Effector CD8-positive, alpha-beta T cell (primary cell): Measurements from ENCODE around the gene RBPMS2.
"Not testable (repeated sequence)": the region's sequence is repeated elsewhere in the genome, so short reads cannot be mapped to it uniquely, and the experiment has no call there.

Experiments
- DNase-seq: peaks from one replicate; lab custom pipeline; 2025; lab: John Stamatoyannopoulos, UW

Gene RBPMS2

DNA sequence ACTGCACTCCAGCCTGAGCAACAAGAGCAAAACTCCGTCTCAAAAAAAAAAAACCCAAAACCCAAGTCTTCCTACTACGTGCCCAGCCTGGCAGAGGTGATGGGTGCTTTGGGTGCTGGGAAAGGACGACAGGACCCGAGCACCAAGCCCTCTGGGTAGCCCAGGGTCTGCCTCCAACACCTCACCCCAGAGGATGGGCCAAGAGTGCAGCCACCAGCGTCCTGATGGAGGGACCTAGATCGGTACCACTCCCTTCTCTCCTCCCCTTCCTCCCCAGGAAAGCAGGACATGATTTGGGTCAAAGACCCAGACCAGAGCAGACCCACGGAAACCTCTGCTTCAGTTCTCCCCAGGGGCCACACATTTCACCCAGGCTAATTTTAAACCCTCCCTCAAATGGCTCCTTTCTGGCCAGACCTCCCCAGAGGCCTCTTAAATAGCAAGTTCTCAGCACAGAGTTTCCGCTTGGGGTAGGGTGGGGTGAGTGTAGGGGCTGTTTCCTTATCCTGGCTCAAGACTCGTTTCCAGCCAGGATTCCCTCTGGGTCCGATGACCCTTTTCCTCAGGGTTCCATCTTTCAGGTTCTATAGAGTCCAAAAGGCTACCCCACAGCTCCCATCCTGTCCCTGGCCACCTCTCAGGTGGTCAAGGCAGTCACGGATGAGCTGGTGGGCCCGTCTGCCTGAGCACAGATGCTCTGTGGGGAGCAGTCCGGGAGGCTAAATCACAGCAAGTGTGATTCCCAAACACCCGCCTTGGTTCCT lies 20.5 kb downstream of the RBPMS2 start:
- DNase-seq: no peak

DNA sequence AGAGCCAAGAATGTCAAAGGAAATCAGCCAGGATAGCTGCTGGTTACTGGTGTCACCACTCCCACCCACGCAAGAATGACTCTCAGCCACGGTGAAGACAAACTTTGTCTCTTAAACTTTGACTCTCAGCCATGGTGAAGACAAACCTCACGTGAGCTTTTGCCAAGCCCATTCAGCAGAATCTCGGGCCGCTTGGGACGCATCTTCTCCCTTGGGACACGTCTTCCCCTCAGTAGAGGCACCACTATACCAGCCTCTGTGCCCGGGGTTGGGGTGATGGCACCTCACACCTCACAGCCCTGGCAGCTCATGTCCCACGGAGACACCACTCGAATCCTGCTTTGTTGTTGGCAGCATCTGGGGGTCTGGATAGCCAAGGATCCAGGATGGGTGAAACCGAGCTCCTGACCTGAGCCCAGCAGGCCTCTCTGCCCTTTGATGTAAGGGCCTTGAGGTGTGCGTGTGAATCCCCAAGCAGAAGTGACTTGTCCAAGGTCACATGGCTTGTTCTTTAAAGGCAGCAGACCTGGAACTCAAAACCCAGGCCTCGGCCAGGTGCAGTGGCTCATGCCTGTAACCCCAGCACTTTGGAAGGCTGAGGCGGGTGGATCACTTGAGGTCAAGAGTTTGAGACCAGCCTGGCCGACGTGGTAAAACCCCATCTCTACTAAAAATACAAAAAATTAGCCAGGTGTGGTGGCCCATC lies 21.8 kb downstream of the RBPMS2 start:
- no peak for DNase-seq

DNA sequence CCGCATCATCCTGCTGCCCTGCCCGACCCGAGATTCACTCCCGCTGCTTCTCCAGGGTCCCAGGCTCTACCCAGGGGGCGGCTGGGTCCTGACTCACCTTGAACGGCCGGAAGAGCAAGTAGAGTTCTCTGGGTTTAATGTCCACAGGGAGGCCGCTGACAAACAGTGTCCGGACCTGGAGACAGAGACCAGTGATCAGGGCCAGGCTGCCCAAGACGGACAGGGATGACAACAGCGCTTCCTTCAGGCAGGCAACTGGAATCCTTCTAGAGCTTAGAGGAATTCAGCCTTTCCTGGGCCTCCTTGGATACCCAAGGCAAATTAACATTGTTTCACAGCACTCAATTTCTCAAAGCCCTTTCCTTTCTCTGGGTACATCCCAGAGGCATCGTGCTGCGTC lies 23.9 kb downstream of the RBPMS2 start:
- no peak for DNase-seq

DNA sequence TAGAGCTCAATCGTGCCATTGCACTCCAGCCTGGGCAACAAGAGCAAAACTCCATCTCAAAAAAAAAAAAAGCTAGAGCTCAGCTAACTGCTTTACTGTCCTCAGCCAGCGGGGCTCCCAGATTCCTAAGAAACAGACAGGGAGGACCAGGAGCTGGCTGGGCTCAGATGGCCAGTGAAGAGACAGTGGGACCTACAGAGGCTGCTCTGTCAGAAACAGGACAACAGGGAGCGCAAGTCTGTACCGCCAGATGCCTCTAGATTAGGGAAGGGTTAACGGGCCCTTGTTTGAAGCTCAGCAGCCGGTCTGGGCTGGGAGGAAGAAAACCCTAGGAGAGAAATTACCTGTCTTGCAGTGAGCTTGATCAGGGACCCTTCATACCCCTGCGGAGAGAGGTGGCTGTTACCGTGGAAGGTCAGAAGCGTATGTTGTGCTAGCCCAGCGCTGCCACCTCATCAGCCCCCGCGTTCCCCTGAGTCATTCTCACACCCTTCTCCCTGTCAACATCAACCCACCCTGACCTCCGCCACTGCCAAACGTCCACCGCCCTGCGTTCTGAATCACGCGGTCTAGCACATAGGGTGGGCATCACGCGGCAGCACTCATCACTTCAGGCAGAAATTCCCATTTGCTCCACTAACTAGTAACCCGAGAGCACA lies 25.3 kb downstream of the RBPMS2 start:
- no peak for DNase-seq

DNA sequence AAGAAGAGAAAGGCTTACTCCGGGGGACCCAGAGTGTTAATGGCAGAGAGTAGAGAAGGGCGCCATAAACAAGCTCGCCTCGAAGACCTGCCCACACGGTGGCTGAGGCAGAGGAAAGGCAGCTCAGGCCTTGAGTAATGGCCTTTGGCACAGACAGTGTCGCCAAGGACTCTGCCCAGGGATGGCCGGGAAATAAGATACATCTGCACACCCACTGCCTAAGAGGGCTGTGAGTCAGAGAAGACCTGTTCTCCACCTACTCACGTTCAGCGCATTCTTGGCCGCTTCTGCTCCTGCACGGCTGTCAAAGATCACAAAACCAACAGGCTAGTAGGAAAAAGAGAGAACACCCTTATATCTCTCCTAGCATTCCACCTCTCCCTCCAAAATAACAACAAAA lies 26.2 kb downstream of the RBPMS2 start:
- no peak for DNase-seq

DNA sequence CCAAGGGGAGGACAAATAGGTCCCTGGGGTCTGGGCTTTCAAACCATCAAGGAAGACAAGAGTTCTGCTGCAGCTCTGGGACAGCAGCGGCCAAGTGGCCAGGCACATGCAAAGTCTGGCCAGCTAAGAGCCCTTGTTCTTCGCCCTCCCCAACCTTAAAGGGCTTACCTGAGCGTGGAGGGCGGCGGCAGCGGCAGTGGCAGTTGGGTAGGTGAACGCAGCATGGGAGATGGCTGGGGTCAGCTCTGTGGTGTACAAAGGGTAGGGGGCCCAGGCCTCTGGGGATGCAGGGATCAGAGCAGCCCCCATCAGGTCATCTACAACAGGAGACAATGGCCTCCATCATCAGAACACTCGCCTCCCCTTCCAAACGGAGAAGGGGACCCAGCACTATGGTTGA lies 27.1 kb downstream of the RBPMS2 start:
- no peak for DNase-seq

DNA sequence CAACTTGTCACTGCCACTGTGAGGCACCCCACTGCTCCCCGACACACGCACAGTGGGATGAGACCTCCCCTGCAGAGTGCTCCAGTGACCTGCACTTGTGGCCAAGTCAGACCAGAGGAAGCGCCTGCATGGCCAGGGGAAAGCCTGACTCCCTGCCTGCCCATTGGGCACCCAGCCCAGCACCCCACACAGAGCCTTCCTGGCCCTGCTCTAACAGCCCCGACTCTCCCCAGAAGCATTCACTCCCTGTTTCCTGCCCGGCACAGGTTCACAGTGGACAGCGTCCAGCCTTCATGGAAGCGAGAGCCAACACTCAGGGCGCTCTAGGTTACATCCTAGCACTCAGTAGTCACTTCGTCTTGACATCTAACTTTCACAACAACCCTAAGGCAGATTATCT lies 27.8 kb downstream of the RBPMS2 start:
- DNase-seq: no peak

DNA sequence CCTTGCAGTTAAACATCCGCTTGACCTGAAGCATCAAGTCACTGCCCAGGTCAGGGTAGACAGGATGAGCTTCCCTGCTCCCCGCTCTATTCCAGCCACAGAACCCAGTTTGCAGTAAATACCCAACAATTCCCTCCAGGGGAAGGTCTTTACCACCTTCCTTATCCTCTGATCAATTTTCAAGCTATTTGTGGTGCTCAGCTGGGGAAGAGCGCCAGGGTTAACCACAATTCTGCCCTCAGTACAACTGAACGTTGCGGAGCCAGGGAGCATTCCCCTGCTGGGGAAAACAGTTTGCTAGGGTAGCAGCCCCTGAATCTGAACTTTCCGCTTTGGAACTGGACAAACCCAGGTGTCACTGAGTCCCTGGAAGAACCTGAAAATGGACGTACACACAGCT lies 28.5 kb downstream of the RBPMS2 start:
- no peak for DNase-seq

DNA sequence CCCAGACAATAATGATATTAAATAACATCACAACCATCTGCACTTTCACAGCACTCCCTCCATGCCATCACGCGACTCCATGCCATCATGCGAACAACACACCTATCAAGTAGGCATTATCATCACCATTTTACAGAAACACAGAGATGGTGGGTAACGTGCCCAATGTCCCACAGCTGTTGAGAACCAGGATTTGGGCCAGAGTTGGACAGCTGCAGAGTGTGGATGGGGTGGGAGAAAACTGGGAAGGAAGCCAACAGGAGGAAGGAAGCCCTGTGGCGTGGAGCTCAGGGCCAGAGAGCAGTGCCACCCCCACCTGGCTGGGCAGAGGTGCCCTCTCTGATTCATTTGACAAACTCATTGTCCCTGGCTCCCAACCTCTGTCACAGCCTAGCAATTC lies 29.0 kb downstream of the RBPMS2 start:
- no peak for DNase-seq

DNA sequence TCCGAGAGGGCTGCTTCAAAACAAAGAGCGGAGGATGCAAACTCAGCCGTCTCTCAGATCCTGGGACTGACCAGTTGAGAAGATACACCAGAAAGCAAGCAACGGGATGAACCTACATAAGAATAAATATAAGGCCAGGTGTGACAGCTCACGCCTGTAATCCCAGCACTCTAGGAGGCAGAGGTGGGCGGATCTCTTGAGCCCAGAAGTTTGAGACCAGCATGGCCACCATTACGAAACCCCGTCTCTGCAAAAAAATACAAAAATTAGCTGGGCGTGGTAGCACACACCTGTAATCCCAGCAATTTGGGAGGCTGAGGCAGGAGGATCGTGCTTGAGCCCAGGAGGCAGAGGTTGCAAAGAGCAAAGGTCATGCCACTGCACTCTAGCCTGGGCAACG lies 31.7 kb downstream of the RBPMS2 start:
- no peak for DNase-seq

DNA sequence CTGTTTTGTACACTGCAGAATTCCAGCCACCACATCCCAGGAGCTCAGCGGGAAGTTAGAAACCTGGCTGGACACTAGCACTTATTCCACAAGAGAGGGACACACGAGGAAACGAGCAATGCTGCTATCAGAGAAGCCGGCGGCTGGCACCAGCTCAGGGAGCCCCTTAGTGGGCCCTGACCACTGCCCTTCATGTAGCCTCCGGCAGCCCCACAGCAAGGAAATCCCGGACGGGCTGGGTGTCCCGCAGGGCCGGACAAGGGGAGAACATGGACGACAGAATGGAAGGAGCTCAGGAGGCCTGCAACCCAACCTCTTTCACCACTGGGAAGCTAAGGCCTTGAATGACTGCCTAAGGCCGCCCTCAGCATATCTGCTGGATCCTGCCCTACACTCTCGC lies 32.5 kb downstream of the RBPMS2 start:
- no peak for DNase-seq

DNA sequence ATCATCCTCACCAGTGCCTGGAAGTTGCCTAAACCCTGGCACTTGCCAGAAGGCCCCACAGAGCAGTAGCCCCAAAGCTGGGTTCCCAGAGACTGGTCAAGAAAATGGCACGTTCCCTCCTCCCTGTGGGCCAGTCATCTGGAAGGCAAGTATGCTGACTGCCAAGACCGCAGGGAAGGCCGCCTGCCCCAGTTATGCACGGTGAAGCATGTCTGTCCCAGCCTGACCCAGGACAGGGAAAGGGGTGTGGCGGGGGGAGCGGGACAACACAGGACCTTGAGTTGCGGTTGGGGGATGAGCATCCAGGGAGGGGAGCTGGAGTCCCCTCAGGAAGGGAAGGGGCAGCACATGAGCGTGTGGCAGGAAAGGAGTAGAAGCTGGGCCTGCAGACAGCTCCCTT lies 33.0 kb downstream of the RBPMS2 start:
- DNase-seq: no peak

DNA sequence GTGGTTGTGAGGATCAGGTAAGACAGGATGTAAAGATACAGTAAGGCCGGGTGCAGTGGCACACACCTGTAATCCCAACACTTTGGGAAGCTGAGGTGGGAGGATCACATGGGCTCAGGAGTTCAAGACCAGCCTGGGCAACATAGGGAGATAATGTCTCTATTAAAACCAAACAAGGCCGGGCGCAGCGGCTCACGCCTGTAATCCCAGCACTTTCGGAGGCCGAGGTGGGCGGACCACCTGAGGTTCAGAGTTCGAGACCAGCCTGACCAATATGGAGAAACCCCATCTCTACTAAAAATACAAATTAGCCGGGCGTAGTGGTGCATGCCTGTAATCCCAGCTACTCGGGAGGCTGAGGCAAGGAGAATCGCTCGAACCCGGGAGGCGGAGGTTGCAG lies 33.7 kb downstream of the RBPMS2 start:
- not testable (repeated sequence) for DNase-seq

DNA sequence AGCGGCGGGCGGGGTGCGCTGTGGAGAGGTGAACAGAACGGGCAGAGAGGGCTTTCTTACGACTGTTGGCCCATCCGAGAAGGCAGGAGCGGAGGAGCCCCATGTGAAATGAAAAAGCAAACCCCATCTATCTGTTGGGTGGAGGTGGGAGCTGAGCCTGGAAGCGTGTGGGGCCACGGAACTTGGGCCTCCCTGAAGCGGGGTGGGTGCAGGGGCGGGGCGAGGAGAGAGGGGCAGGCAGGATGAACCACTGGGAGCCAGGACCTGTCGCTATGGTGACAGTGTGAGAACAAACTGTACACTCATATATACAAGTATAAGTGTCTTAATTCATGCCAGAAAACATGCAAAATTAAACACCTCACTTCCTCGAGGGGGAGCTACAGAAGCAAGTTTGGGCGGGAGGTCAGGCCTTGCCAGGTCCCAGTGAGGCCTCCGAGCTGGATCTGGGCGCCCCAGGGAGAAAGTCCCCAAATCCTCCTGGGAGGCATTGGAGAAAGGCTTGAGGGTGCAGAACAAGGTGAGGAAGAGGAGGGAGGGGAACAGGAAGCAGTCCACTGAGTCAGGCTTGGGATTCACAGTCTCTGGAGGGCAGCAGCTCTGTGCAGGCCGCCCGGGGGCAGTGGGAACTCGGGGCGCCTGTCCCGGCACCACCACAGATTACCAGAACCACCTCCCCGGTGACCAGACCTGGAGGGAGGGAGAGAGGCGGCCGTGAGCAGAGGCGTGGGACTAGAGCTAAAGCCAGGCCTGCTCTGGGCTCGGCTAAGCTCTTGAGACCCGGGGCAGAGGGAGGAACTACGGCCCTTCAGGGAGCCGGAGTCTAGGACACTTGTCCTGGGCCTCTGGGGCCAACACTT lies 34.8 kb downstream of the RBPMS2 start:
- no peak for DNase-seq

DNA sequence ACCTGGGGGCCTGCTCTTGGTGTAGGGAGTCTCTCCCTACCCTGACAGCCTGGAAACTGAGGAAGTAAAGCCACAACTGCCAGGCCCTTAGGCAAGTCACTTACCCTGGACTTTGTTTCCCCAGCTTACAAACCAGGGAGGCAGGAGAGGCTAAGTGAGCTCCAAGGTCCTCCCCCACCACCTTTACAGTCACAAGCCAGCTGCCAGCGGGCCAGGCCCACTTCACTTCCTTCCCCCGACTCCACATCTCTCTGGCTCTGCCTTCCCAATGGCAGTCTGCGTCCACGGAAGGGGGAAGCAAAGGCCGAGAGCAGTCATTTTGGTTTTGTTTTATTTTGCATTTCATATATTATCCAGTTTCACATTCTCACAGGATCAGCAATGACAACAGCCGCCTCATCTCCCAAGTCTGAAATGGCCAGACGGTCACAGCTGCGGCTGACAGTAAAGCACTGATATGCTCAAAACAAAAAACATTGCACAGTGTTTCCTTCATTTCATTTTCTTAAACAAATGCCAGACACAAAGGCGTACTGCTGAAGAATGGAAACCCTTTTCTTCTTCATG lies 35.7 kb downstream of the RBPMS2 start:
- DNase-seq: no peak

DNA sequence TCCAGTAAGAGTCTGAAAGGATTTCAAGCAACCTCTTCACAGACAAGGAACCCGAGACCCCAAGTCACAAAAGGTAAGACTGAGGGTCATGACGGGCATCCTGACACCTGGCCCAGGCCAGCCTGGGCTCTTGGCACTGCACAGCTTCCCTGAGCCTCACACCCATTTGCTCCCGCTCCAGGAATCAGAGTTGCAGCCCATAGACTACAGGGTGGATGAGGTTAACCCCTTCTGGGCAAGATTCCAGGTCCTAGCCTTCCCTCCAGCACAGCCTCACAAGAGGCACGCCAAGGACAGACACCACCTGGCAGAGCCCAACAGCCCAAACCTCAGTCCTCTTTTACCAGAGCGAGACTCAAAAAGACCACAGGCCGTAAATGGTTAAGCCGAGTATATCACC lies 36.2 kb downstream of the RBPMS2 start:
- no peak for DNase-seq

DNA sequence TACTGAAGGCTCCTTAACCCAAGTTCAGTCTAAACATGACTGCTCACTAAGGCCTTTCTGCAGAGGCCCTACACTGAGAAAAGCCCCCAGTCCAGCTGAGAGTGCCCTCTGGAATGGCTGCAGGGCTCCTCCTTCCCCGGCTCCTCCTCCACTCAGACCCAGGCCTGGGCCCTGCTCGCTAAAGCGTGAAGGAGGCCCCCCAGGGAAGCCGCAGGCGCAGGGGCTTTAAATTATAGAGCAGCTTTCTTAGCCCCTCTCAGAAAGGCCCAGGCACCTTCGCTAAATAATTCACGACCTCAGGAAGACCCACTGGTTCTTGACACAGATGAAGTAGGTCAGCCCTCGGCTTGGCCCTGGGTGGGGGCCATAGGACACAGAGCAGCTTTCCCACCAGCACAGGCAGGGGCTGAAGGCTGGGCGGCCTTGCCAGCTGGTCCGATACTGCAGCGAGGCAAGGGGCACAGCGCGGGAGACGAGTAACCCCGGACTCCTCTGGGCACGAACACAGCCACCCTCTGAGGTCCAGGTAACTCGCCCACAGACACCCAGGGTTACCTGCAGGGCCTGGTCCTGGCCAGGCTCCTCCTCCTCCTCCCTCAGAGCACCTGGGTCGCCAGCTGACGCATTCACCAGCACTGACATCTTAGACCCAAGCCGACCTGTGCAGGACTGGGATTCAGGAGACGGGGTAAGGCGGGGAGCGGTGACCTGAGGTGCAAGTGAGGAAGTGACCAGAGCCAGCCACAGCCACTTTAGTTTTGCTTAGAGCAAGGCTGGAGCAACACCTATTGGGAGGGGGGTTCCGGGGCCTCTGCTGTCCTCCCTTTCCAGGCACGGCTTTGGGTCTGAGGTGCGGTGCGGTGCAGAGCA lies 36.9 kb downstream of the RBPMS2 start:
- DNase-seq: no peak

DNA sequence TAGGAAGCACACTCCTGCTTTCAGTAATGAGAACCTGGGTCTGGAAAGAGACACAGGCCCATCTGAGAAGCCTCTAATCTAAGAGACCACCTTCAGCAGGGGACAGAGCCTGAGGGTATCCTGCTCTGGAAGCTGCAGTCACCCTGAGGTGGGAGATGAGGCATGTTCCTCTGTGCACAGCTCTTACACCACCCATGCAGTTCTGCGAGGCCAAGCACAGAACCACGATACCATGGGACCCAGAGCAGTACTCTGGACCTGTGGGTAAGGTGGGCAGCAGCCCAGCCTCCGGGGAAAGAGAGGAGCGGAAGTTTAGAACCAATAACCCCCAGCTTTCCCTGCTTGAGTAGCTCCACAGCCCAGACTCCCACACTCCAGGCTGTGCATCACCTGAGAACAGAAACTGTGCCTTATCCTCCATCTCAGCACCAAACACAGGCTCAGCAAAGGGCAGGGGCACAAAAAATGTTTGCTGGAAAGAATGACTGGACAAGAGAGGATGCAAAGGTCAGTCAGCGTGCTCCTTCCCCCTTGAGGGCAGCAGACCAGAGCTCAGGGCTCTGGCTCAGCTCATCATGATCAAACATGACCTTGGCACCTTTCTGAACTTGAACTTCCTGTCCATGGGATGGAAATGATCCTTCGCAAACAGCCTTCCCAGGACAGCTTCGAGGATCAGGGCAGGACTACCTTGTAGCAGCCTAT lies 43.1 kb downstream of the RBPMS2 start:
- no peak for DNase-seq

DNA sequence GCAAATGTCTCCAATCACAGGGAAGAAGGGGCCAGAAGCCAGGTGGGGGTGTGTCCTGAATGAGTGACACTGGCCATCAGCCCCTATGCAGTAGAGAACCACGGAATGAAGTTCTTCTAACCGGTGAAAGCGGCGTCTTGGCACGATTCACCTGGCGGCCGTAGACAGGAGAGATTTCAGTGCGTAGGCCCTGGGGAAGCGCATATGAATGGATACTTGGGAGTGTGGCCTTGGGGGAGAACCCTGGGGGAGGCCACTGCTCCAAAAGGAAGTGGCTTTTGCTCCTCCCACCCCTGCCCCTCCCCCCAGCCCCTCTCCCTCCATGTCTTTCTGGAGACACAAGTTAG lies 43.6 kb downstream of the RBPMS2 start:
- no peak for DNase-seq
